GM12892 (cell line): ENCODE results near the gene MEG3.

Source experiments
- POLR2A ChIP-seq: IDR thresholded peaks from 2 replicates; pipeline ENCODE4 v1.6.1; 2011; ENCODE audit warnings: low read depth, low read length, control low read depth
- POLR2AphosphoS5 ChIP-seq: IDR thresholded peaks from 2 replicates; pipeline ENCODE4 v1.6.1; 2011; ENCODE audit warnings: low read depth, low read length, control low read depth
- TAF1 ChIP-seq: IDR thresholded peaks from 2 replicates; pipeline ENCODE4 v1.6.1; 2011; ENCODE audit warnings: low read depth, mild to moderate bottlenecking, control low read depth, low read length, borderline replicate concordance

- no peak for TF ChIP-seq POLR2AphosphoS5
- no peak for TF ChIP-seq POLR2A
- TF ChIP-seq TAF1, result no peak
These were observed 67.8 kb downstream of the MEG3 start for GRCh38 chr14:100893760-100894159.
